ENCODE results near the gene UBR1. TPM values are rescaled to one million over a fixed set of nuclear protein-coding genes. Genes with fewer than 3 reads are reported as not detected.

Gene UBR1
- total RNA-seq, 1 donor from 2014 or later = 22.3 TPM

DNA sequence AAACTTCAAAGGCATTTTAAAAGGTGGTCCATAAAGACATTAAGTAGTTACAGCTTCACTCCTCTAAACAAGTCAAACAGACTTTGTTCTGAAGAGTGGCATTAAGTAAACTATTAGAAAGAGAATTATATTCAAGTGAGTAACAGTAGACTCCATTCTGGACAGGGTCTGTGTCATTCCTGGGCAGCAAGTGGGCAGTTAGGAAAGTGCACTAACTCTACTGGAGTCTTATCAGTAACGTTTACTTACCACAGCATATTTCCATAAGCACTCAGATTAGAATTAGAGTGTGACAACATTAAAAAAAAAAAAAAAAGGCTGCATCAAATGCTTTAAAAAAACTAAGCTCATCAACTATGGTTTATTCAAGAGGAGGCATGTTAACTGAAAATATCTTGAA, 10.6 kb downstream of the UBR1 start:
- Mint-ChIP-seq H3K9me3 (ENCODE audit: low read depth) (no peaks in the 10 kb centered on the region), H3K27ac (ENCODE audit: unreplicated experiment) (peak overlapping the region; percentile 46), H3K36me3 (ENCODE audit: low read depth) (peaks cover 10% of the 10 kb centered on the region), H3K4me1 (ENCODE audit: low read depth) (peaks cover 39% of the 10 kb centered on the region), H3K4me3 (ENCODE audit: unreplicated experiment) (no peak overlapping the region), H3K27me3 (ENCODE audit: low read depth) (no peaks in the 10 kb centered on the region)
- TF ChIP-seq, protein P1, sequence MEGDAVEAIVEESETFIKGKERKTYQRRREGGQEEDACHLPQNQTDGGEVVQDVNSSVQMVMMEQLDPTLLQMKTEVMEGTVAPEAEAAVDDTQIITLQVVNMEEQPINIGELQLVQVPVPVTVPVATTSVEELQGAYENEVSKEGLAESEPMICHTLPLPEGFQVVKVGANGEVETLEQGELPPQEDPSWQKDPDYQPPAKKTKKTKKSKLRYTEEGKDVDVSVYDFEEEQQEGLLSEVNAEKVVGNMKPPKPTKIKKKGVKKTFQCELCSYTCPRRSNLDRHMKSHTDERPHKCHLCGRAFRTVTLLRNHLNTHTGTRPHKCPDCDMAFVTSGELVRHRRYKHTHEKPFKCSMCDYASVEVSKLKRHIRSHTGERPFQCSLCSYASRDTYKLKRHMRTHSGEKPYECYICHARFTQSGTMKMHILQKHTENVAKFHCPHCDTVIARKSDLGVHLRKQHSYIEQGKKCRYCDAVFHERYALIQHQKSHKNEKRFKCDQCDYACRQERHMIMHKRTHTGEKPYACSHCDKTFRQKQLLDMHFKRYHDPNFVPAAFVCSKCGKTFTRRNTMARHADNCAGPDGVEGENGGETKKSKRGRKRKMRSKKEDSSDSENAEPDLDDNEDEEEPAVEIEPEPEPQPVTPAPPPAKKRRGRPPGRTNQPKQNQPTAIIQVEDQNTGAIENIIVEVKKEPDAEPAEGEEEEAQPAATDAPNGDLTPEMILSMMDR (IDR thresholded peaks at IDR 0.05) = no peak
- no peak for DNase-seq (ENCODE audit: low spot score)

DNA sequence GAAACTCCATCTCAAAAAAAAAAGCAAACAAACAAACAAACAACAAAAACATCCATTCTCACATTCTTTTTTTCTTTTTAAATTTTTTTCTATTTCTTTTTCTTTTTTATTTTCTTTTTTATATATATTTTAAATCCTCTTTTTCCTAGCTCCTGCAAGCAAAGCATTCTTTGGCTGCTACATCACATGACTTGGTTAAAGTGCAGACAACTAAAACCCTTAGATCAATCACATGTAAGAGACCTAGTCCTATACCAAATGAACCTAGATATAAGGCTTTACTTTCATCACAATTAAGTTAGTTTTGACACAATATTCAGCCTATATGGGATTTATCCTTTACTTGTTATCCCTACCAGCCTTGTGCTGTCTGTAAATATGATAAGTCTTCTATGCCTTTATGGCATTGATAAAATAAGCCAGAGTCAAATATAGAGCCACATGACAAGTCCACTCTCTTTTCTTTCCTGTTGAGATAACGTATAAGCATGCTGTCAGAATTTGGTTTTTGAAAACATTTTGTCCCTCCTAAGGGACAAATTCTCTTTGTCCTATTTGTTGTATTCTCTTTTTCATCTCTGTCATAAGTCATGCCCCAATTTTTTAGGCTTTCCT, 11.3 kb downstream of the UBR1 start:
- no peak for DNase-seq (ENCODE audit: low spot score)
- Mint-ChIP-seq H3K9me3 (ENCODE audit: low read depth) (no peaks in the 10 kb centered on the region), H3K36me3 (ENCODE audit: low read depth) (peaks cover 8% of the 10 kb centered on the region), H3K4me3 (ENCODE audit: unreplicated experiment) (no peak overlapping the region), H3K4me1 (ENCODE audit: low read depth) (peaks cover 41% of the 10 kb centered on the region), H3K27ac (ENCODE audit: unreplicated experiment) (peak overlapping the region; percentile 75), H3K27me3 (ENCODE audit: low read depth) (no peaks in the 10 kb centered on the region)
- TF ChIP-seq, protein P1 (IDR thresholded peaks at IDR 0.05) = no peak

DNA sequence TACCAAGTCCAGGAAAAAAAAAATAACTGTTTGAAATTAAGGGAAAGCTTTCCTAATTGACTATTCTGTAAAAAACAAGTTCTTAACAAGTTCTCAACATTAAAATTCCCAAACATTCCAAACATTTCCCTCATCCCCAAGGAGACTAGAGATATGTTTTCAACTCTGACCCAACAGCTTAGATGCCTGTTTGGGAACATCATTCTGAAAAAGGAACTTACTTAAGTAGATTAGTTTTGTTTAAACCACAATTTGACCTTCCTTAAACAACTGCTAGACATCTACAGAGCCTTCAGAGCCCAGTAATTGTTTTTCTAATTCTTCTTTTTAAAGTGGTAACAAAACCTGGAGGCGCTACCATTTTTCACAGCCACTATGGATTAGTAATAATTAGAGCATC, 12.8 kb downstream of the UBR1 start:
- Mint-ChIP-seq H3K27ac (ENCODE audit: unreplicated experiment) (peak overlapping the region; percentile 75), H3K9me3 (ENCODE audit: low read depth) (no peaks in the 10 kb centered on the region), H3K27me3 (ENCODE audit: low read depth) (no peaks in the 10 kb centered on the region), H3K4me3 (ENCODE audit: unreplicated experiment) (no peak overlapping the region), H3K4me1 (ENCODE audit: low read depth) (peaks cover 42% of the 10 kb centered on the region), H3K36me3 (ENCODE audit: low read depth) (peaks cover 10% of the 10 kb centered on the region)
- no peak for DNase-seq (ENCODE audit: low spot score)
- TF ChIP-seq, protein P1 (IDR thresholded peaks at IDR 0.05) = no peak

DNA sequence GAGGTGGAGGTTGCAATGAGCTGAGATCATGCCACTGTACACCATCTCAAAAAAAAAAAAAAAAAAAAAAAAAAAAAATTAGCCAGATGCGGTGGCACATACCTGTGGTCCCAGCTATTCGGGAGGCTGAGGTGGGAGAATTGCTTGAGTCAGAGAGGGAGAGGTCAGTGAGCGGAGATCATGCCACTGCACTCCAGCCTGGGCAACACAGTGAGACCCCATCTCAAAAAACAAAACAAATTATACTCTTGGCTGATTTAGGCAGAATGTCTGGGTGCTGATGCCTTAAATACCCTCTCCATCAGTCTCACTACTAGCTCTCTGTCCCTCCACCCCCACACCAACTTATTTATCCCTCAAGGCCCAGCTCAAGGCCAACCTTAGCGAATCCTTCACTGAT, 14.0 kb downstream of the UBR1 start:
- no peaks in the 10 kb centered on the region for H3K9me3 Mint-ChIP-seq (ENCODE audit: low read depth)
- peaks cover 9% of the 10 kb centered on the region for H3K36me3 Mint-ChIP-seq (ENCODE audit: low read depth)
- TF ChIP-seq, protein P1 (IDR thresholded peaks at IDR 0.05) = no peak
- H3K27me3 Mint-ChIP-seq (ENCODE audit: low read depth) = no peaks in the 10 kb centered on the region
- H3K4me1 Mint-ChIP-seq (ENCODE audit: low read depth) = peaks cover 43% of the 10 kb centered on the region
- peak overlapping the region; percentile 75 for H3K27ac Mint-ChIP-seq (ENCODE audit: unreplicated experiment)
- H3K4me3 Mint-ChIP-seq (ENCODE audit: unreplicated experiment) = no peak overlapping the region
- no peak for DNase-seq (ENCODE audit: low spot score)

DNA sequence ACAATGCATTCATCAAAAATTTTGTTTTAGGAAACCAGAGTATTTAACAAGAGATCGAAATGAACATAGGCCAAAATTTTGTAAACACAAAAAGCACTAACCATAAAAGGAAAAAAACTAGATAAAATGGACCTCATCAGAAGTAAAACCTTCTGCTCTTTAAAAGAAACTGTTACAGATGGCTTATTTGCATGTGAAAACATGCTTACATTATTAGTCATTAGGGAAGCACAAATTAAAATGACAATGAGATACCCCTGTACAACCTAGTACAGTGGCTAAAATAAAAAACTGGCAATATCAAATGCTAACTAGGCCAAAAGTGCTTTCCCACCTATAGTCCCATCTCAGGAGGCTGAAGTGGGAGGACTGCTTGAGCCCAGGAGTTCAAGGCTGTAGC, 19.3 kb downstream of the UBR1 start:
- peak overlapping the region; percentile 25 for H3K27ac Mint-ChIP-seq (ENCODE audit: unreplicated experiment)
- H3K4me3 Mint-ChIP-seq (ENCODE audit: unreplicated experiment) = no peak overlapping the region
- no peaks in the 10 kb centered on the region for H3K27me3 Mint-ChIP-seq (ENCODE audit: low read depth)
- peaks cover 15% of the 10 kb centered on the region for H3K36me3 Mint-ChIP-seq (ENCODE audit: low read depth)
- DNase-seq (ENCODE audit: low spot score) = no peak
- peaks cover 18% of the 10 kb centered on the region for H3K4me1 Mint-ChIP-seq (ENCODE audit: low read depth)
- TF ChIP-seq, protein P1 (IDR thresholded peaks at IDR 0.05) = no peak
- no peaks in the 10 kb centered on the region for H3K9me3 Mint-ChIP-seq (ENCODE audit: low read depth)
